Inferior parietal cortex (tissue), 1 donor: ENCODE measurements around the gene METTL27.
"Not testable (repeated sequence)": the region's sequence is repeated elsewhere in the genome, so short reads cannot be mapped to it uniquely, and the experiment has no call there.

Experiments used
- DNase-seq: peaks from one replicate; pipeline ENCODE4 v3.0.0-alpha.2; 2016; ENCODE audit errors: extremely low spot score

METTL27 gene

GRCh38 chr7:73821597-73822285 is 20.6 kb downstream of the METTL27 start:
- DNase-seq: not testable (repeated sequence)

- DNase-seq: no peak
These were observed 22.3 kb downstream of the METTL27 start for GRCh38 chr7:73820013-73820412.

GRCh38 chr7:73817121-73817520 is 25.2 kb downstream of the METTL27 start:
- no peak for DNase-seq

DNA sequence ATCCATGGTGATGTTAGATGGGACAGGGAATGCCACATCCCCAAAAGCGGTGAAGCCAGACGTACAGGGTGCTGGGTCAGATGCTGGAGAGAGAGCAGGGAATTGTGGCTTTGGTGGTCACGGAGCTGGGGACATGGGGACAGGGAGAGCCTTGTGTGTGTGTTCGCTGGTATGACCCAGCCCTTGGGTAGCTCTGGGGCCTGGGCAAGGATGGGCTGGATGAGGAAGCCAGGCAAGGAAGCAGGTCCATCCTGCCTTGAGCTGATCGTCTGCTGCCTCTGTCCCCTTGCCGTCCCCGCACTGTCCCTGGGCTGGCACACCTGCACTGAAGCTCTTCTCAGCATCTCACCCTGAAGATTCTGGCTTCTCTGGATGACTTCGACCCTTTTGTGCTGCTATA is 26.9 kb downstream of the METTL27 start:
- DNase-seq: no peak

DNA sequence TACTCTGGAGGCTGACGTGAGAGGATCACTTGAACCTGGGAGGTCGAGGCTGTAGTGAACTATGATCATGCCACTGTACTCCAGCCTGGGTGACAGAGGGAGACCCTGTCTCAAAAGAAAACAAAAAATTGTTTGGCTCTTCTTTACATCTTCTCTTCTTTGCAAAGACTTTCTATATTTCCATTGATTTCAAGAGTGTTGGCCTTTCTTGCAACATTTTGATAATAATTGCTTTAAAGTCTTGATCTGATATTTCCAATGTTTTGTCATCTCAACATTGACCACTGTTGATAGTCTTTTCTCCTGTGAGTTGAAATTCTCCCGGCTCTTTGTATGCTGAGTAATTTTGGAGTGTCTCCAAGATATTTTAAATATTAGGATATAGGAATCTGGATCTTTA is 29.3 kb downstream of the METTL27 start:
- no peak for DNase-seq

GRCh38 chr7:73811760-73812168 is 30.6 kb downstream of the METTL27 start:
- DNase-seq: no peak

DNA sequence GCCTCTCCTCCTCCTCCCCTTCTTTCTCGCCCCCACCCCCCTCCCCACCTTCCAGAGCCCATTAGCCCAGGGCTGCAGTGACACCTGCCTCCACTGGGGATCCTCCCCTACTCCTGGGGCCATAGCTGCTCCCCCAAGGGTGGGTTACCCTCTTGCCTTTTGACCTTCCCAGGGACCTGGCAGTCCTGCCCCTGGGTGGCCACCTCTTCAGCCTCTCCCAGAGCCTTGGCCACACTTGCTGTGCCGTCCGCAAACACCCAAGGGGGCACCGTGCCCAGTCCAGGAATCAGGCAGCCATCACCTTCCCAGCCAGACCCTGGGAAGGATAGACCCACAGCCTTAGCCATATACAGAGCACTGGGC is 31.3 kb downstream of the METTL27 start:
- DNase-seq: no peak

DNA sequence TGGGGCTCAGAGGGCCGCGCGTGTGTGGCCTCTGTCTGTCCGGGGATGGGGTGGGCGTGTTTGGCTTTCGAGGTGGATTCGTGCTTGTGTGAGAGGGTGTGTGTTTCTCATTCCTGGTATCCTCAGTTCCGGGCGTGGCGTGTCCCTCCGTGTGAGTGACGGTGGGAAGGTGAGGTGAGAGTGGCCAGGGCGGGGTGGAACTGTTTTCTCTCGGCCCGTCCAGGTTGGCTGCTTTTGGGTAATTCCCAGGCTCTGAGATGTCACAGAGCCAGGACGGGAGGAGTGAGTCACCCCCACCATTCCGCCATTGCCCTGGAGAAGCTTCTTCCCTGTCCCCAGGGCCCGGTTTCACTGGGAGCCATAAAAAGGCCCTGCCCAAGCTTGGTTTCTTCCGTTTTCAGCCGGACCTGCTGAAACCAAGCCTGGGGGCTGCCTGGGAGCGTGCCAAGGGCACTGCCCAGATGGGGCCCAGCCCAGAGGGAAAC is 32.8 kb downstream of the METTL27 start:
- DNase-seq: no peak

- DNase-seq: no peak
These were observed 39.9 kb downstream of the METTL27 start for GRCh38 chr7:73802459-73802858.

DNA sequence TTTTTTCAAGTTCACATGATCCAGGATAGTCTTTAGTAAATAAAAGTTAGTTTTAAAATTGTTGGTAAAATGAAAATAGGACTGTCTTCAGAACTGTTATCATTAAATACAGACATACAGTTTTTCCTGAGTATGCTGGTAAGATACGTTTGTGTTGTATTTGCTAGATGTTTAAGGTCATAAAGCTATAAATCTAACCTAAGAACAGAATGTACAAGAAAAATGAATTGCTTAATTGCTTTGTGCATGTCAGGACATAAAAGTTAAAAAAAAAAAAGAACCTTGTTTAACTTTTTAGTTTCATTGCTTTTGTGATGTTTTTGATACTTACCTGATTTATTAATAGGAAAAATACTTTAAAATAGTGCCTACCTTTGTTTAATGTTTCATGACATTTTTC is 40.7 kb downstream of the METTL27 start:
- no peak for DNase-seq

- DNase-seq: no peak
These were observed 42.8 kb downstream of the METTL27 start for GRCh38 chr7:73799282-73800141.

DNA sequence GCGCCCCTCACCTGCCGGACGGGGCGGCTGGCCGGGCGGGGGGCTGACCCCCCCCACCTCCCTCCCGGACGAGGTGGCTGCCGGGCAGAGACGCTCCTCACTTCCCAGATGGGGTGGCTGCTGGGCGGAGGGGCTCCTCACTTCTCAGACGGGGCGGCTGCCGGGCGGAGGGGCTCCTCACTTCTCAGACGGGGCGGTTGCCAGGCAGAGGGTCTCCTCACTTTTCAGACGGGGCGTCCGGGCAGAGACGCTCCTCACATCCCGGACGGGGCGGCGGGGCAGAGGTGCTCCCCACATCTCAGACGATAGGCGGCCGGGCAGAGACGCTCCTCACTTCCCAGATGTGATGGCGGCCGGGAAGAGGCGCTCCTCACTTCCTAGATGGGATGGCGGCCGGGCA is 45.1 kb downstream of the METTL27 start:
- not testable (repeated sequence) for DNase-seq

DNA sequence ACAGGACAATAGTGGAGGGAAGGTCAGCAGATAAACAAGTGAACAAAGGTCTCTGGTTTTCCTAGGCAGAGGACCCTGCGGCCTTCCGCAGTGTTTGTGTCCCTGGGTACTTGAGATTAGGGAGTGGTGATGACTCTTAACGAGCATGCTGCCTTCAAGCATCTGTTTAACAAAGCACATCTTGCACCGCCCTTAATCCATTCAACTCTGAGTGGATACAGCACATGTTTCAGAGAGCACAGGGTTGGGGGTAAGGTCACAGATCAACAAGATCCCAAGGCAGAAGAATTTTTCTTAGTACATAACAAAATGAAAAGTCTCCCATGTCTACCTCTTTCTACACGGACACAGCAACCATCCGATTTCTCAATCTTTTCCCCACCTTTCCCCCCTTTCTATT is 45.7 kb downstream of the METTL27 start:
- not testable (repeated sequence) for DNase-seq

DNA sequence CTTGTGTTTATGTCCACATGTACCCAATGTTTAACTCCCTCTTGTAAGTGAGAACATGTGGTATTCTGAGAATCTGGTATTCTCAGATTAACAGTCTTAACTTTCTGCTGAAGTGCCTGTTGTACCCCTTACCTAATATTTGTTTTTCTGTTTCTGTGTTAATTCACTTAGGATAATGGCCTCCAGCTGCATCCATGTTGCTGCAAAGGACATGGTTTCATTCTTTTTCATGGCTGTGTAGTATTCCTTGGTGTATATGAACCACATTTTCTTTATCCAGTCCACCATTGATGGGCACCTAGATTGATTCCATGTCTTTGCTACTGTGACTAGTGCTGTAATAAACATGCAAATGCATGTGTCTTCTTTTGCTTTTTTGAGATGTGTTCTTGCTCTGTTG is 47.1 kb downstream of the METTL27 start:
- DNase-seq: not testable (repeated sequence)

- not testable (repeated sequence) for DNase-seq
These were observed 51.1 kb downstream of the METTL27 start for GRCh38 chr7:73791170-73791690.

GRCh38 chr7:73789051-73789450 is 53.3 kb downstream of the METTL27 start:
- no peak for DNase-seq

DNA sequence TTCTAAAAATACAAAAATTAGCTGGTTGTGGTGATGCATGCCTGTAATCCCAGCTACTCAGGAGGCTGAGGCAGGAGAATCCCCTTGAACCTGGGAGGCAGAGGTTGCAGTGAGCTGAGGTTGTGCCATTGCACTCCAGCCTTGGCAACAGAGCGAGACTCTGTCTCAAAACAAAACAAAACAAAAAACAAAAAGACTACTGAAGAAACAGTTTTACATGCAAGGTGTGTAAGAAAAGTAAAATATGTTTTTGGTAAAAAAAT is 54.6 kb downstream of the METTL27 start:
- not testable (repeated sequence) for DNase-seq

DNA sequence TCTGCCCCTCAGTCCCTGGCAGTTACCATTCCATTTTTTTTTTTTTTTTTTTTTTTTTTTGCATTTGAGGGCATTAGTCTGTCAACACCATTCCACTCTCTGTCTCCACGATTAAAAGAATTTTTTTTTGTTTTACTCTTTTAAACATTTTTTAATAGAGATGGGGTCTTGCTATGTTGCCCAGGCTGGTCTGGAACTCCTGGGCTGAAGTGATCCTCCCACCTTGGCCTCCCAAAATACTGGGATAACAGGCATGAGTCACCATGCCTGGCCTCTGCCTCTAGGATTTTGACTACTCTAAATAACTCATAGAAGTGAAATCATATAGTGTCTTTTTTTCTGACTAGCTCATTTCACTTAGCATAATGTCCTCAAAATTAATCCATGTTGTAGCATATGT is 55.7 kb downstream of the METTL27 start:
- no peak for DNase-seq
